Gastrocnemius medialis (tissue), 4 donors: Measurements from ENCODE around the gene CARMIL1.

Experiments used
- CTCF ChIP-seq, 5 experiments: fragments of 450-650 bp in 3 of 5; fragments of 200-600 bp in 2 of 5; sonication (generic) in 2 of 5; IDR thresholded peaks in 4 of 5; conservative IDR thresholded peaks in 1 of 5; 1 replicate in 4 of 5; 2 replicates in 1 of 5; pipeline ENCODE4 v1.5.1; 2016 to 2019; ENCODE audit warnings: antibody characterized with exemption in 5 of 5, mild to moderate bottlenecking in 3 of 5, moderate library complexity in 3 of 5
- POLR2A ChIP-seq, 2 donors: fragments of 450-650 bp; IDR thresholded peaks; one replicate each; pipeline ENCODE4 v1.6.1; 2017; ENCODE audit warnings: antibody characterized with exemption in 2 of 2, mild to moderate bottlenecking in 2 of 2, moderate library complexity in 2 of 2

DNA sequence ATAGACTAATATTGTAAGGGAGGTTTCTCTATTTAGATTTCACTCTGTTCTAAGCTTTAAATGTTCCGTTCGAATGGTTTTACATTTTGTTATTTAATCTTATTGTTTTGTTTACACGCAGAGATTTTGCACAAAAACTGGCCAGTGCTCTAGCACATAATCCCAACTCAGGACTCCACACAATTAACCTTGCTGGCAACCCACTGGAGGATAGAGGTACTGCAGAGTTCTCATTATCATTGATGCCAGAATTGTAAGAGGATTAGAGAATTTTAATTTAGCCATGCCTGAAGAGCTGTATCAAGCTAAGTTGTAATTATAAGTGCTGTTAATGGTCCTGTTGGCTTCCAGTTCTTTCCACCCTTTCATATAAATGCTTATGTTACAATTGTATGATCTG, 193.1 kb downstream of the CARMIL1 start:
- TF ChIP-seq CTCF (IDR thresholded peaks at IDR 0.05 in 4 of 5, conservative IDR thresholded peaks at IDR 0.05 in 1 of 5) (no peak), POLR2A (IDR thresholded peaks at IDR 0.05) (no peak)
